Gastrocnemius medialis (tissue), 4 donors: ENCODE results near the gene EMC6.

Experiments used
- CTCF ChIP-seq, 5 experiments: fragments of 450-650 bp in 3 of 5; fragments of 200-600 bp in 2 of 5; sonication (generic) in 2 of 5; IDR thresholded peaks in 4 of 5; conservative IDR thresholded peaks in 1 of 5; 1 replicate in 4 of 5; 2 replicates in 1 of 5; pipeline ENCODE4 v1.5.1; 2016 to 2019; ENCODE audit warnings: antibody characterized with exemption in 5 of 5, mild to moderate bottlenecking in 3 of 5, moderate library complexity in 3 of 5
- POLR2A ChIP-seq, 2 donors: fragments of 450-650 bp; IDR thresholded peaks; one replicate each; pipeline ENCODE4 v1.6.1; 2017; ENCODE audit warnings: antibody characterized with exemption in 2 of 2, mild to moderate bottlenecking in 2 of 2, moderate library complexity in 2 of 2

GRCh38 chr17:3695723-3696411 is 27.3 kb downstream of the EMC6 start, which contains the start of gene P2RX5:
- TF ChIP-seq CTCF (IDR thresholded peaks at IDR 0.05 in 4 of 5, conservative IDR thresholded peaks at IDR 0.05 in 1 of 5), result no peak
- TF ChIP-seq POLR2A (IDR thresholded peaks at IDR 0.05), result no peak
